CD4-positive, alpha-beta T cell treated with Interleukin-17A for 4 hours (primary cell): ENCODE data around the gene SCYGR3.

ENCODE experiments used
- DNase-seq: peaks from one replicate; pipeline ENCODE4 v3.0.0-alpha.2; 2020; ENCODE audit warnings: mixed read lengths

Gene SCYGR3

GRCh38 chr2:227614740-227615139, at the start of gene SCYGR3:
Gene SCYGR3, minus strand, starts transcription at chr2:227614840. Its CDS starts 0 bp downstream, at chr2:227614840.
- no peak for DNase-seq

- DNase-seq, result no peak
Observed at GRCh38 chr2:227661827-227662226, 47.2 kb upstream of the SCYGR3 start.

GRCh38 chr2:227661025-227661649, 46.5 kb upstream of the SCYGR3 start:
- no peak for DNase-seq

GRCh38 chr2:227657199-227657845, 42.7 kb upstream of the SCYGR3 start:
- DNase-seq, result no peak

- no peak for DNase-seq
Observed at GRCh38 chr2:227655454-227655853, 40.8 kb upstream of the SCYGR3 start.

GRCh38 chr2:227654426-227654825, 39.8 kb upstream of the SCYGR3 start:
- no peak for DNase-seq

DNA sequence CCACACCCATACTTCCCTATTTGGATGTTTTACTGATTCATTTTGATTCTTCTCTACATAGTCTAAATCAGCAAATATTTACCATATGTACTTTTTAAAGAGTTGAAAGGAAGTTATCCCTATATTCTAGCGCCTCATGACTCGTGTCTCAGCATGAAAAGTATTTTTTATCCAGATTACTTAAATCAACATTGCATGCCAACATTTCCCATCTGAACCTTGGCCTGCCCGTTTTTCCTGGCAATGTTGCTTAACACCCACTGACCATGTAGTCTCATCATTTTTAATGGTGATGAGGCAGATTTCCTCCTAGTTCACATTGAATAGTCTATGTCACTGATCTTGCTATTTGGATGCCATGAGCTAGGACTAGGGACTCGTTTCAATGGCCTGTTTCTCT, 38.8 kb upstream of the SCYGR3 start:
- DNase-seq, result no peak

DNA sequence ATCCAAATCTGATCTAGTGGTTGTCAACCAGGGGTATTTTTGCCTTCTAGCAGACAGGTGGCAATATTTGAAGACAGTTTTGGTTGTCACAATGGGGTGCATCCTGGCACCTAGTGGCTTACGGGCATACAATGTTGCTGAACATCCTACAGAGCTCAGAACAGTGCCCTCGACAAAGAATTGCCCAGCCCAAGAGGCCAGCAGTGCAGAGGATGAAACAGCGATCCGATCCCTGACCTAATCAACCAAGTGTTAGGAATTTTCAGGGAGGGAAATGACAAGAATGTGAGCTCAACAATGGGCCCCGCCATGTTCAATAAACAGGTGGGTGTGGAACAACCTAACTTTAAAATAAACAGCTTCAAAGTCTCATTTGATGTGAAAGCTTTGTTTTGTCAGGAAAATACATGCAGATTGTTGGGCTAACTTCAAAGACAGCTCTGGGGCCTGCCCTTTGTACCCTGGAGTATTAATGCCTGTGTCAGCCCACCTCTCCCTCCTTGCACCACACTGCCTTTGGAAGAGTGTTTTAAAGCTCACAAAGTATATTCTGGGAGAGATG, 29.4 kb upstream of the SCYGR3 start:
- DNase-seq, result no peak

GRCh38 chr2:227642656-227643055, 28.0 kb upstream of the SCYGR3 start:
- no peak for DNase-seq

DNA sequence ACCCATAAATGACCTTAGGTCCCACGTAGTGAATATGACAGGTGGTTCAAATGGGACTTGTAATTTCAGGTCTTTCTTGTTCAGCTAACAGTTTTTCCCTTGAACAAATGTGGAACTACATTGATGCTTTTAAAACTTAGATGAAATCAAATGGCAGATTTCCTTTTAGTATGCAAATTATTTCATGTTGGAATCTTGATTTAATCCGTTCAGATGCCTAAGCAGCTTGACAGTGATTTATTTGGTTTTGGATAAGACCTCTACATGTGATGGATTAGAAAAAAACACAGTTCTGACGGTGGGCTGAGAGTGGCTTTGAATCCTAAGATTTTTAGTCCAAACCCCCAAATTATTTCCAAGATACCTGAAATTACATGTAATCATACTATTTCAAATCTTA, 19.6 kb upstream of the SCYGR3 start:
- DNase-seq, result no peak

- DNase-seq, result no peak
Observed at GRCh38 chr2:227632827-227633226, 18.2 kb upstream of the SCYGR3 start.

DNA sequence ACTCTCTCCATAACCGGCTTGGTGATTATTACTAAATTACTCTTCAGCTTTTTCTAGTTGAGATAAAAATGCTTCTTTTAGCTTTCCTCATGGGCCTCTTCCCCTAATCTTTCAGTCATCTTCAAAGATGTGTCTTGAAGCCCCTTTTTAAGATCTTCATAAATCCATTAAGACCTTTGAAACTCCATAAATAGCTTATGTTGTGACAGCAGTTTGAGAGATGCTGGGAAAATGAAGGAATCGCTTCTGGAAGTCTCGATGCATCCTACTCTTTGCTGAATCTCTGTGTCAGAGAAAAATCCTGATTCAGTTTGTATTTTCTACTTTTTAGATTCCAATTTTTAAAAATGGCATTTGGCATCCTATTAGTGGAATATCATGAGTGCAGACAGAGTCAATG, 15.7 kb upstream of the SCYGR3 start:
- DNase-seq, result no peak

- DNase-seq, result no peak
Observed at GRCh38 chr2:227629435-227629834, 14.8 kb upstream of the SCYGR3 start.

DNA sequence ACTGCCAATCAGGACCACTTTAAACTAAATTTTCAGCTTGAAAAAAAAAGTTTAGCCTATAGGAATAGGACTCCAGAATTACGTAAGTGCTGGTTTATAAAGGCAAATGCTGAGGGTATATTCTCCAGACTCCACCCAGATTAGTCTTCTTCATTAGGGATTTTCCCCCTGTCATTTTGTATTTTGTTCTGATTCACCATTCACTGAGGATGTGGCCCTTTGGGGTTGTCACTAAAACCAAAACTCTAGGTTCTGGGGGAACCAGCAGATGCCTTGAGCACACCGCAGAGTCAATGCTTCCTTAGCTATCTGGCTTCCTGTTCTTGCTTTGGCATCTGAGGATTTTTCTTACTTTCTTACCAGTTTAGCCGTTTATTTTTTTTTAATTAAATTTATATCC, 13.1 kb upstream of the SCYGR3 start:
- DNase-seq, result no peak

DNA sequence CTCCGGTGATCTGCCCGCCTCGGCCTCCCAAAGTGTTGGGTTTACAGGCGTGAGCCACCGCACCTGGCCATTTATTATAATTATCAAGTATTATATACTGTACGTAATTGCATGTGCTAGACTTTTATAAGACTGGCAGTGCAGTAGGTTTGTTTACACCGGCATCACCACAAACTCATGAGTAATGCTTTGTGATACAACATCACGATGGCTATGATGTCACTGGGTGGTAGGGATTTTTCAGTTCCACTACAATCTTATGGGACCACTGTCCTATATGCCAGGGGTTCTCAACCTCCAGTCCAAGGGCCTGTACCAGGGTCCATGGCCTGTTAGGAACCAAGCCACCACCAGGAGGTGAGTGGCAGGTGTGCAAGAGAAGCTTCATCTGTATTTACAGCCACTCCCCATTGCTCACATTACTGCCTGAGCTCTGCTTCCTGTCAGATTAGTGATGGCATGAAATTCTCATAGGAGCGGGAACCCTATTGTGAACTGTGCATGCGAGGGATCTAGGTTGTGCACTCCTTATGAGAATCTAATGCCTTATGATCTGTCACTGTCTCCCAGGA, 12.0 kb upstream of the SCYGR3 start:
- no peak for DNase-seq

GRCh38 chr2:227625420-227625819, 10.8 kb upstream of the SCYGR3 start:
- no peak for DNase-seq

GRCh38 chr2:227623226-227623625, 8.6 kb upstream of the SCYGR3 start:
- DNase-seq, result no peak

DNA sequence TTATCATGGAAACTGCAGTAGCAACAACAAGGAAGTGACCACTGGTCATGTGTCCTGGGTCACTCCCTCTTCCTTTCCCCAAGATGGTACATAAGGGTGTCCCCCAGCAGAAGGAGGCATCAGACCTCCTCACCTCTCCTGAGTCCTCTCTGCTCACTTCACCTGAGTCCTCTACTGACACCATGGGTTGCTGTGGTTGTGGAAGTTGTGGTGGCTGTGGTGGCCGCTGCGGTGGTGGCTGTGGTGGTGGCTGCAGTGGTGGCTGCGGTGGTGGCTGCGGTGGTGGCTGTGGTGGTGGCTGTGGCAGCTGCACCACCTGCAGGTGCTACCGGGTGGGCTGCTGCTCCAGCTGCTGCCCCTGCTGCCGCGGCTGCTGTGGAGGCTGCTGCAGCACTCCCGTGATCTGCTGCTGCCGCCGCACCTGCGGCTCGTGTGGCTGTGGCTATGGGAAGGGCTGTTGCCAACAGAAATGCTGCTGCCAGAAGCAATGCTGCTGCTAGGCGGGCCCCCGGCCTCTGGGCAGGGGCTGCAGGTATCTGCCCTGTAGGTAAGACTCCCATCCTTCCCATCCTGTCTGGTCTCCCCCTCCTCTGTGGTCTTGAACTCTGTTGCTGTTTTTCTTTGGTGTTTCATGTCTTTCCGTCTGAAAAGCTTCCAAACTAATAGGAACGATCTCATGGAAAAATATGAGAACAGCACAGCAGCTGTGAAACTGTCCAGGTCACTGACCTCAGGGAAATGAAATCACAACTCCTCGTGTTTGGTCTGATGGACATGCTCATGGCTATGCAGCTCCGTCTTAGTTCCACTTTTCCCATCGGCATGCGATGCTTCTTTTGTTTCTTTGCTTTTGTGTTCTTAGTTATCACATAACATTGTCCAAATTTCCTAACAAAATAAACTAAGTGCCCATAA, 2.9 kb upstream of the SCYGR3 start, which contains the start of gene SCYGR4:
Gene SCYGR4, plus strand, starts transcription at position 183 of the 915 bp plus-strand sequence. Its CDS starts 0 bp downstream, at position 183.
- no peak for DNase-seq

DNA sequence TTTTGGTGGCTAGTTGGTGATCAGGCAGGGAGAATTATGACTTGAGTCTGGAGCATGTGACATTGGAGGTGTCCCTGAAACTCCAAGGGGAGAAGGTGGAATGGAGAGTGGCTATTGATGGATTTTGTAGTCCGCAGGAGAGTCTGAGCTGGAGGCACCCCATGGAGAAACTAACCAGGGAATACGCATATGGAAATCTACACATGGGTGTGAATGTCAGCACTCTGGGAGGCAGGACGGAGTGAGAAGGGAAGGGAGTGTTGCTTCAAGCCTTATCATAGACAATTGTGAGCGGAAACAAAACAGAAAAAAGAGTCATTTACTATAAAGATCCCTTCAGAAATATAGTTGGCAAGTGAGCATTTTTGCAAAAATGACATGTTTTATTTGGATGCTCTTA, 2.0 kb upstream of the SCYGR3 start:
- DNase-seq, result no peak

DNA sequence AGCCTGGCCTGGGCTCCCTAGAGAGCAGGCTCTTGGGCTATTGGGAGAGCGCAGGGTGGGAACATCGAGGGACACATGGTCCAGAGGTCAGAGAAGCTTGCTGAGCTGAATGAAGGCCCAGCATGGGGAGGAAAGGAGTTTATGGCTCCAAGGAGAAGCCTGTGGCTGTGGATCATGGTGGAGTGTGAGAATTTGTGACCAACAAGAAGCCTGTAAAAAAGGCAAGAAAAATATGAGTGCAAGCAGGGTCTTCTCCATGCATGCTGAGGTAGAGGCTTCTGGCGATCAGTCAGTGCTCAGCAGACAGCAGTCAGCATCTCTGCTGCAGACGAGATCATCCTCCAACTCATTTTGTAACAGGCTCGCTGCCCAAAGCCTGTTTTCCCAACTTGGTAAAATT, 1.3 kb upstream of the SCYGR3 start:
- no peak for DNase-seq

DNA sequence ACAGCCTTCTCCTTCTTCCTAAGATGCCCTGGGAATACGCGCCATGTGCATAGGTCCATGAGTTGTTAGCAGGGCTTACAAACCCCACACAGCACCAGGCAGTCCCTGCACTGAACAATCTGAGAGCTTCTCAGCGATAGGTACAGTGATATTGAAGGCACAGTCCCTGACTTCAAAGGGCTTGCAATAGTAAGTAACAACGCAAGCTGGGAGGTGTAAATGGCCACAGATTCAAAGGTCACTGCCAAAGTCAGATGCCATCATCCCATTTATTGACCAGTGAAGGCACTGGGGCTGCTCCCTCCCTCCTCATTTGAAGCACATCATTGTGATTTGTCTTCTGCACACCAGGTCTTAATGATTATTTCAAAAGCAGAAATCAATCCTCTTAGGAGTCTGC, 541 bp upstream of the SCYGR3 start:
- DNase-seq, result no peak

DNA sequence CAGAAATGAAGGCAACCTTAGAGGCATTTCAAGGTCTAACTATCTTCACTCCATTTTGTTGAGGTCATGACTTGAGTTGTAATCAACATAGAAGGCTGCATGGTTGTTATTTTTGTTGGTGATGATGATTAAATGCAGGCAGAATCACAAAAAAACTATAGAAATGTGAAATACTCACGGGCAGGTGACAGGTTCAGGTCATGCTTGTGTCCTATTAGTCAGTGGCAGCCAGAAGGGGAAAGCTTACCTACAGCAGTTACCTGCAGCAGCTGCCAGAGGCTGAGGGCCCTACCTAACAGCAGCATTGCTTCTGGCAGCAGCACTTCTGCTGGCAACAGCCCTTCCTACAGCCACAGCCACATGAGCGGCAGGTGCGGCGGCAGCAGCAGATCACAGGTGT, 394 bp downstream of the SCYGR3 start:
- DNase-seq, result no peak

- no peak for DNase-seq
Observed at GRCh38 chr2:227613272-227613660, 1.4 kb downstream of the SCYGR3 start.
